Activated CD4-positive, alpha-beta T cell treated with anti-CD3 and anti-CD28 coated beads, Interleukin-2, amount 50 U/mL, for 48 hours (primary cell): ENCODE data around the gene RNF115.
A peak's percentile ranks its signal among the peaks of the same experiment; 100 is the strongest.
"Not testable (repeated sequence)": the region's sequence is repeated elsewhere in the genome, so short reads cannot be mapped to it uniquely, and the experiment has no call there.

Experiments used
- DNase-seq, 2 experiments: peaks; one replicate each; pipeline ENCODE4 v3.0.0-alpha.2; 2020

Gene RNF115

GRCh38 chr1:145823565-145824498 is at the start of gene RNF115, which contains the start of gene POLR3C:
TSS of gene RNF115 (minus strand) at chr1:145824095. CDS start at chr1:145823873, 222 bp downstream.
TSS of gene POLR3C (plus strand) at chr1:145824200. CDS start at chr1:145825777, 1,577 bp downstream.
- DNase-seq, result peak; percentile 80 to 85

- DNase-seq, result peak; percentile 43 to 55
Measured at GRCh38 chr1:145871994-145872924, 48.4 kb upstream of the RNF115 start.

- no peak for DNase-seq
Measured at GRCh38 chr1:145868232-145868631, 44.3 kb upstream of the RNF115 start.

GRCh38 chr1:145863282-145864018 is 39.6 kb upstream of the RNF115 start:
- no peak for DNase-seq

GRCh38 chr1:145859491-145860023 is 35.7 kb upstream of the RNF115 start:
- peak; percentile 86 to 89 for DNase-seq

GRCh38 chr1:145858901-145859490 is 35.1 kb upstream of the RNF115 start, which contains the start of gene PIAS3:
TSS of gene PIAS3 (minus strand) at chr1:145859081. CDS start at chr1:145858990, 91 bp downstream.
- peak; percentile 90 to 93 for DNase-seq

- DNase-seq, result peak; percentile 60 to 70
Measured at GRCh38 chr1:145858238-145858900, 34.5 kb upstream of the RNF115 start.

GRCh38 chr1:145857170-145857569 is 33.3 kb upstream of the RNF115 start:
- no peak for DNase-seq

- DNase-seq, result no peak
Measured at GRCh38 chr1:145855426-145855948, 31.6 kb upstream of the RNF115 start.

- DNase-seq, result no peak
Measured at GRCh38 chr1:145849356-145850160, 25.7 kb upstream of the RNF115 start.

GRCh38 chr1:145847827-145848226 is 23.9 kb upstream of the RNF115 start:
- DNase-seq, result no peak

GRCh38 chr1:145846201-145846612 is 22.3 kb upstream of the RNF115 start:
- peak; percentile 23 to 39 for DNase-seq

- DNase-seq, result peak; percentile 81 to 83
Measured at GRCh38 chr1:145845514-145846161, 21.7 kb upstream of the RNF115 start, which contains the start of gene NUDT17. TSS of gene NUDT17 (plus strand) at chr1:145845630. CDS start at chr1:145845641, 11 bp downstream.

- no peak for DNase-seq
Measured at GRCh38 chr1:145845144-145845513, 21.2 kb upstream of the RNF115 start.

GRCh38 chr1:145843031-145843430 is 19.1 kb upstream of the RNF115 start:
- DNase-seq, result no peak

GRCh38 chr1:145837656-145838055 is 13.8 kb upstream of the RNF115 start:
- no peak for DNase-seq

- not testable (repeated sequence) for DNase-seq
Measured at GRCh38 chr1:145830810-145831209, 6.9 kb upstream of the RNF115 start.

GRCh38 chr1:145828367-145829026 is 4.6 kb upstream of the RNF115 start:
- no peak for DNase-seq

GRCh38 chr1:145827966-145828365 is 4.1 kb upstream of the RNF115 start:
- DNase-seq, result no peak
